ENCODE measurements around the gene MAMDC4.

MAMDC4 gene

DNA sequence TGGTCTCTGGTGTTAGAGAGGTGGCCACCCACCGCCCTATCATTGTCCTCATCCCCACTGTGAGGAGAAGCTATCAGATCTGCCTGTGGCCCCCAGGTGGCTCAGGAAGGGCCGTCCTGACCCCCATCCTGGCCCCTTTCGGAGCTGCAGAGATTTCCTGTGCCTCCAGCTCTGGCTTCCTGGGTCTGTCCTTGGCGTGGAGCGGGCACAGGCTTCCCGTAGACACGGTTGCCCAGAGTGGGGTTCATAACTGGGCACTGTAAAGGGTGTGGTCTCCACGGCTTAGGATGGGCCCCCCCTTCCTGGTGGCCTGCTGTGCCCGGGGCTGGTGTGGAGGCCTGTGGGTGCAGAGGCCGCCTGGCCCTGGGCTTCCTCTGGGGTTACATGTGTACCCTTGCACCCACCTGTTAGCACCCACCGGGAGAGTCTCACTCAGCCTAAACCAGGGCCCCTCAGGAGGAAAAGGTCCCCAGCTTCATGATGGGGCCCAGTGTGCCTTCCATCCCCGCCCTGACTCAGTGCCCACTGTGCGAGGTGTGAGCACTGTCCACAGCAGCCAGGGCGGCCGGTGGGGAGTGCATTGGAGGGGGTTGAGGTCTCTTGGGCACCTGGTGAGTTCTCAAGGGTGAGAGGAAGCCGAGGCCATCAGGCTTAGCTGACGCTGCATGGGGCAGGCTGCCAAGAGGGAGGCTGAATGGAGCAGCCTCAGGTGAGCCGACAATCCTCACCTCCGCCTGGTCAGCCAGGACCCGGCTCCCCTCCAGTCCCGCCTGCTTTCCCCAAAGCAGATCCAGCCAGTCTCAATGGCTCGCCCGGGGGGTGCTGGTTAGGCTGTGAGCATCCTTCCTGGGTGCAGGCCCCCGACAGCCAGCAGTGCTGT lies 25.2 kb upstream of the MAMDC4 start:
- ATAC-seq (ENCODE audit: insufficient read depth, low read depth) (no peak), DNase-seq (no peak)
- H2AFZ ChIP-seq (ENCODE audit: low read depth, low read length), result no peak overlapping the region
- peaks cover 17% of the 10 kb centered on the region for H4K20me1 ChIP-seq (ENCODE audit: insufficient read depth, low read length)
- no peaks in the 10 kb centered on the region for H3K9me3 ChIP-seq (ENCODE audit: insufficient read depth, low read length, severe bottlenecking)
- H3K36me3 ChIP-seq (ENCODE audit: insufficient read depth, low read length), result peaks cover 85% of the 10 kb centered on the region
- TF ChIP-seq, protein P1, sequence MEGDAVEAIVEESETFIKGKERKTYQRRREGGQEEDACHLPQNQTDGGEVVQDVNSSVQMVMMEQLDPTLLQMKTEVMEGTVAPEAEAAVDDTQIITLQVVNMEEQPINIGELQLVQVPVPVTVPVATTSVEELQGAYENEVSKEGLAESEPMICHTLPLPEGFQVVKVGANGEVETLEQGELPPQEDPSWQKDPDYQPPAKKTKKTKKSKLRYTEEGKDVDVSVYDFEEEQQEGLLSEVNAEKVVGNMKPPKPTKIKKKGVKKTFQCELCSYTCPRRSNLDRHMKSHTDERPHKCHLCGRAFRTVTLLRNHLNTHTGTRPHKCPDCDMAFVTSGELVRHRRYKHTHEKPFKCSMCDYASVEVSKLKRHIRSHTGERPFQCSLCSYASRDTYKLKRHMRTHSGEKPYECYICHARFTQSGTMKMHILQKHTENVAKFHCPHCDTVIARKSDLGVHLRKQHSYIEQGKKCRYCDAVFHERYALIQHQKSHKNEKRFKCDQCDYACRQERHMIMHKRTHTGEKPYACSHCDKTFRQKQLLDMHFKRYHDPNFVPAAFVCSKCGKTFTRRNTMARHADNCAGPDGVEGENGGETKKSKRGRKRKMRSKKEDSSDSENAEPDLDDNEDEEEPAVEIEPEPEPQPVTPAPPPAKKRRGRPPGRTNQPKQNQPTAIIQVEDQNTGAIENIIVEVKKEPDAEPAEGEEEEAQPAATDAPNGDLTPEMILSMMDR (IDR thresholded peaks at IDR 0.05; ENCODE audit: borderline replicate concordance, extremely low read depth, low read length, poor library complexity, severe bottlenecking), result no peak
- no peak for TF ChIP-seq EZH2 (IDR thresholded peaks at IDR 0.05; ENCODE audit: borderline replicate concordance, low read depth, low read length, severe bottlenecking)
- H3K27ac ChIP-seq (ENCODE audit: low read length), result no peak overlapping the region
- no peak overlapping the region for H3K4me3 ChIP-seq (ENCODE audit: low read depth in 1 of 2, low read length in 2 of 2)
- H3K27me3 ChIP-seq (ENCODE audit: insufficient read depth, low read length, poor library complexity), result no peaks in the 10 kb centered on the region
- peaks cover 5% of the 10 kb centered on the region; the same call in 1 of the 2 replicates for H3K79me2 ChIP-seq (ENCODE audit: insufficient read depth, low read length)
- H3K9ac ChIP-seq (ENCODE audit: low read depth, low read length), result no peak overlapping the region
- H3K4me2 ChIP-seq (ENCODE audit: insufficient read depth, low read length), result no peak overlapping the region
- no peaks in the 10 kb centered on the region for H3K4me1 ChIP-seq (ENCODE audit: insufficient read depth, low read length)

DNA sequence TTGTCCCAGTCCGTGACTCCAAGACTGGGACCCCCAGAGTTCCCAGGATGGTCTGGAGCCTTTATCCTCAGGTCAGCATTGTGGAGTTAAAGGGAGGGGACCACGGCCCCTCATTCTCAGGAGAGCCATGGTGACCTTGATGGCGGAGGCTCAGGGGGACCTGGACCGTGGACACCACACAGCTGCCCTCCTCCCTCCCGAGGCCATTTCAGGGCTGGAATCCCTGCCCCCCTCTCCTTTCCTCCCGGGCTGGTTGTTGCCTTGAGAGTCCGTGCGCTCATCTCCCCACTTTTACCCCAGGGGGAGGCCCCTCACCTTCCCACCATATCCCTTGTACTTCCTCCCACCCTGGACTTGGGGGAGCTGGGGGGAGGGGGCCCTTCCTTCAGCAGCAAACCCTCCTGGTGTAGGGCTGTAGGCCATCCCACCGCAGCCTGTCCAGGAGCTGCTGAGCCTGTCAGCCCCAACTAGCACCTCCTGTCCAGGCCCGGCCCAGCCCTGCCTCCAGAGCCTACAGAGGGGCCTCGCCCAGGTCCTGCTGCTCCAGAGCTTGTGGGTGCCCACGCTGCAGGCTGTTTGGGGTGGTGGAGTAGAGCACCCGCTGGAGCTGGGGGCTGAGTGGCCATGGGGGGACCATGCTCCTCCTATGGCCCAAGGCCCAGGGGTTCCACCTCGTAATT lies 24.2 kb upstream of the MAMDC4 start:
- H3K4me1 ChIP-seq (ENCODE audit: insufficient read depth, low read length), result no peaks in the 10 kb centered on the region
- no peak for TF ChIP-seq EZH2 (IDR thresholded peaks at IDR 0.05; ENCODE audit: borderline replicate concordance, low read depth, low read length, severe bottlenecking)
- TF ChIP-seq, protein P1 (IDR thresholded peaks at IDR 0.05; ENCODE audit: borderline replicate concordance, extremely low read depth, low read length, poor library complexity, severe bottlenecking), result no peak
- no peak overlapping the region for H3K4me3 ChIP-seq (ENCODE audit: low read depth in 1 of 2, low read length in 2 of 2)
- H3K36me3 ChIP-seq (ENCODE audit: insufficient read depth, low read length), result peaks cover 94% of the 10 kb centered on the region
- H3K4me2 ChIP-seq (ENCODE audit: insufficient read depth, low read length), result no peak overlapping the region
- H2AFZ ChIP-seq (ENCODE audit: low read depth, low read length), result no peak overlapping the region
- DNase-seq, result no peak
- H3K27ac ChIP-seq (ENCODE audit: low read length), result no peak overlapping the region
- no peaks in the 10 kb centered on the region for H3K27me3 ChIP-seq (ENCODE audit: insufficient read depth, low read length, poor library complexity)
- no peak for ATAC-seq (ENCODE audit: insufficient read depth, low read depth)
- H3K79me2 ChIP-seq (ENCODE audit: insufficient read depth, low read length), result 0 out of 2 replicates have a peak, but pooled peaks cover 3% of the 10 kb centered on the region
- no peaks in the 10 kb centered on the region for H3K9me3 ChIP-seq (ENCODE audit: insufficient read depth, low read length, severe bottlenecking)
- peaks cover 15% of the 10 kb centered on the region for H4K20me1 ChIP-seq (ENCODE audit: insufficient read depth, low read length)
- H3K9ac ChIP-seq (ENCODE audit: low read depth, low read length), result no peak overlapping the region

DNA sequence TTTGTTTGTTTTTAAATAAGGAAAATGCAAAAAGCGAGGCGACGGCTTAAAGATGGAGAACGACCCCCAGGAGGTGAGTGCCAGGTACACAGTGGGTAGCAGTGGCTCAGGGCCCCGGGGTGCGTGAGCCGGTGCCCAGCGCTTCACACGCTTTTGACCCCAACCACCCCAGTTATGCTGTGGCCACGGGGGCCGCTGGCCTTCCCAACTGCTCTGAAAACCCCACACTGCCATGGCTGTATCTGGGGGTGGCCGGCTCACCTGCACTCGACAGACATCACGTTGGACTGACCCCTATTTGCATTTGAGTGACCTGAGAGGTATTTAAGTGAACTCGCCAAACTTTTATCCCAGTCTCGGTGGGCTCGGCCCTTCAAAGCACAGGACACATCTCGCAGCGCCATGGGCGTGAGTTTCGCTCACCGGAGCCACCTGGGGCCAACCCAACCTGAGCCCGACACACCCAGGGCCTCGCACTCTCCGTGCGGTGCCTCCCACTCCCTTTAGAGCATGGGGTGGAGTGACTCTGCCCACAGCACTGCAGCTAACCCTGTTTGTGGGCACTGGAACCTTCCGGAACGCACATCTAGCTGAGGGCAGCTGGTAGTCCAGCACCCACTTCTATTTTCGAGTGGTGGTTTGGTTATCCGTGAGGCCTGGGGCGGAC lies 23.5 kb upstream of the MAMDC4 start:
- Histone ChIP-seq H3K9me3 (ENCODE audit: insufficient read depth, low read length, severe bottlenecking) (no peaks in the 10 kb centered on the region), H3K9ac (ENCODE audit: low read depth, low read length) (no peak overlapping the region), H3K36me3 (ENCODE audit: insufficient read depth, low read length) (peaks cover 90% of the 10 kb centered on the region), H3K79me2 (ENCODE audit: insufficient read depth, low read length) (no peaks in the 10 kb centered on the region), H3K4me3 (ENCODE audit: low read depth in 1 of 2, low read length in 2 of 2) (no peak overlapping the region), H3K27ac (ENCODE audit: low read length) (no peak overlapping the region), H4K20me1 (ENCODE audit: insufficient read depth, low read length) (peaks cover 15% of the 10 kb centered on the region), H2AFZ (ENCODE audit: low read depth, low read length) (no peak overlapping the region), H3K4me2 (ENCODE audit: insufficient read depth, low read length) (no peak overlapping the region), H3K27me3 (ENCODE audit: insufficient read depth, low read length, poor library complexity) (no peaks in the 10 kb centered on the region), H3K4me1 (ENCODE audit: insufficient read depth, low read length) (no peaks in the 10 kb centered on the region)
- no peak for DNase-seq
- no peak for ATAC-seq (ENCODE audit: insufficient read depth, low read depth)
- TF ChIP-seq, protein P1 (IDR thresholded peaks at IDR 0.05; ENCODE audit: borderline replicate concordance, extremely low read depth, low read length, poor library complexity, severe bottlenecking), result no peak
- TF ChIP-seq EZH2 (IDR thresholded peaks at IDR 0.05; ENCODE audit: borderline replicate concordance, low read depth, low read length, severe bottlenecking), result no peak

Data from DND-41 (cell line).